Endothelial cell of umbilical vein (primary cell): ENCODE results near the gene PFKFB4.

Experiments
- EZH2 ChIP-seq: IDR thresholded peaks from 2 replicates; pipeline ENCODE4 v1.6.1; 2012; ENCODE audit warnings: borderline replicate concordance, low read depth, mild to moderate bottlenecking, moderate library complexity, low read length, inconsistent platforms; ENCODE audit not compliant: severe bottlenecking
- FOS ChIP-seq: IDR thresholded peaks from 2 replicates; pipeline ENCODE4 v1.6.1; 2011; ENCODE audit warnings: mild to moderate bottlenecking, low read length, moderate library complexity, borderline replicate concordance; ENCODE audit not compliant: insufficient read depth
- JUN ChIP-seq: IDR thresholded peaks from 2 replicates; pipeline ENCODE4 v1.6.1; 2011; ENCODE audit warnings: borderline replicate concordance, low read depth; ENCODE audit not compliant: insufficient read length, insufficient read depth
- MAX ChIP-seq: IDR thresholded peaks from 2 replicates; pipeline ENCODE4 v1.6.1; 2011; ENCODE audit not compliant: insufficient read depth, insufficient read length
- MYC ChIP-seq: IDR thresholded peaks from one replicate; pipeline ENCODE4 v1.6.1; 2011; ENCODE audit warnings: mild to moderate bottlenecking, low read depth, low read length
- POLR2A ChIP-seq: IDR thresholded peaks from 2 replicates; pipeline ENCODE4 v1.6.1; 2012; ENCODE audit warnings: low read depth, mild to moderate bottlenecking, control low read depth, low read length
- POLR2AphosphoS5 ChIP-seq: IDR thresholded peaks from 2 replicates; pipeline ENCODE4 v1.6.1; 2012; ENCODE audit warnings: low read depth, mild to moderate bottlenecking, control low read depth, low read length, moderate library complexity; ENCODE audit not compliant: insufficient read depth
- TF ChIP-seq, protein P1 (sequence below), 2 donors: IDR thresholded peaks; 1 replicate in 1 of 2; 2 replicates in 1 of 2; pipeline ENCODE4 v1.5.1; 2011; ENCODE audit warnings: low read length in 2 of 2, mild to moderate bottlenecking in 2 of 2, moderate library complexity in 2 of 2, control low read depth in 1 of 2, inconsistent platforms in 1 of 2, low read depth in 1 of 2; ENCODE audit not compliant: insufficient read depth in 1 of 2; ENCODE audit errors: extremely low read depth in 1 of 2

DNA sequence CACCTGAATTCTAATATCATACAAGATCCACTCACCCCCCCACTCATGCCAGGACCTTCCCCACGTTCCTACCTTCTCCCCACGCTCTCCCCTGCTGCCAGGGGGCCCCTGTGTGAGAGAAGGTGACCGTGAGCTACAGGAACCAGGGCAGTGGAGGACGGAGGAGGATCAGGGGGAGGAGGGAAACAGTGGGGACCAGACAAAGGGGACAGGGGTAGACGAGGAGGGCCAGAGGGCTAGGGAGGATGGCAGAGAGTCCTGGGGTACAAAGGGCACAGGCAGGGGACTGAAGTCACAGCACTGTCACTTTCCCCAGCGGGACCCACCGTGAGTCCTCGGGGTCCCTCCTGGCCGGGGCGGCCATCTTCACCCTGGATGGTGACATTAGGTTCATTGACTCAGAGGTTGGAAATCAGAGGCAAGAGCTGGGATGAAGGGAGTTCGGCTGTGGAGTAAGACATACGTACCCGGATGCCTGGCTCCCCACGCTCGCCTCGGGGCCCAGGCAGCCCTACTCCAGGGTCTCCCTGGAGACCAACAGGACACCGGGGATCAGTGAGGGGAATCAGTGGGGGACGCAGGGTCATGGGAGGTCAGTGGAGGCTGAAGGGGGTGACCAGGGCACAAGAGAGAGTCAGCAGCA is 13.3 kb upstream of the PFKFB4 start:
- TF ChIP-seq MAX (no peak), POLR2A (no peak), MYC (no peak), EZH2 (no peak), JUN (no peak), POLR2AphosphoS5 (no peak), FOS (no peak)
- TF ChIP-seq, protein P1, sequence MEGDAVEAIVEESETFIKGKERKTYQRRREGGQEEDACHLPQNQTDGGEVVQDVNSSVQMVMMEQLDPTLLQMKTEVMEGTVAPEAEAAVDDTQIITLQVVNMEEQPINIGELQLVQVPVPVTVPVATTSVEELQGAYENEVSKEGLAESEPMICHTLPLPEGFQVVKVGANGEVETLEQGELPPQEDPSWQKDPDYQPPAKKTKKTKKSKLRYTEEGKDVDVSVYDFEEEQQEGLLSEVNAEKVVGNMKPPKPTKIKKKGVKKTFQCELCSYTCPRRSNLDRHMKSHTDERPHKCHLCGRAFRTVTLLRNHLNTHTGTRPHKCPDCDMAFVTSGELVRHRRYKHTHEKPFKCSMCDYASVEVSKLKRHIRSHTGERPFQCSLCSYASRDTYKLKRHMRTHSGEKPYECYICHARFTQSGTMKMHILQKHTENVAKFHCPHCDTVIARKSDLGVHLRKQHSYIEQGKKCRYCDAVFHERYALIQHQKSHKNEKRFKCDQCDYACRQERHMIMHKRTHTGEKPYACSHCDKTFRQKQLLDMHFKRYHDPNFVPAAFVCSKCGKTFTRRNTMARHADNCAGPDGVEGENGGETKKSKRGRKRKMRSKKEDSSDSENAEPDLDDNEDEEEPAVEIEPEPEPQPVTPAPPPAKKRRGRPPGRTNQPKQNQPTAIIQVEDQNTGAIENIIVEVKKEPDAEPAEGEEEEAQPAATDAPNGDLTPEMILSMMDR (IDR thresholded peaks at IDR 0.05; ENCODE audit: extremely low read depth in 1 of 2, insufficient read depth in 1 of 2, low read depth in 1 of 2, low read length in 2 of 2): no peak
